Activated T-cell treated with anti-CD3 and anti-CD28 coated beads, Interleukin-2, amount 50 U/mL, for 72 hours (primary cell): ENCODE data around the gene CYTH1. TPM values are rescaled to one million over a fixed set of nuclear protein-coding genes. Genes with fewer than 3 reads are reported as not detected.

Experiments
- ATAC-seq, 2 donors: fragments of 150-1000 bp; cut with Tn5 transposase; replicated peaks in 1 of 2; 2 replicates each; pipeline ENCODE4 v1.10.0; 2021; ENCODE audit warnings: moderate library complexity in 2 of 2, mild to moderate bottlenecking in 1 of 2
- DNase-seq, 2 donors: peaks; one replicate each; pipeline ENCODE4 v3.0.0; 2021 to 2022; ENCODE audit warnings: mixed read lengths in 1 of 2
- H3K27ac Mint-ChIP-seq: one replicate; pipeline ENCODE4 v1.8.0; 2022; ENCODE audit warnings: mild to moderate bottlenecking, moderate library complexity, mixed read lengths
- H3K27me3 Mint-ChIP-seq: one replicate; pipeline ENCODE4 v1.8.0; 2022; ENCODE audit warnings: low read depth, mixed read lengths
- H3K36me3 Mint-ChIP-seq, 2 donors: one replicate each; pipeline ENCODE4 v1.8.0; 2022; ENCODE audit warnings: mixed read lengths in 2 of 2, mild to moderate bottlenecking in 1 of 2; ENCODE audit not compliant: insufficient read depth in 2 of 2
- H3K4me1 Mint-ChIP-seq: one replicate; pipeline ENCODE4 v1.8.0; 2022; ENCODE audit warnings: low read depth, mixed read lengths
- H3K4me3 Mint-ChIP-seq, 2 donors: one replicate each; pipeline ENCODE4 v1.8.0; 2022; ENCODE audit warnings: mild to moderate bottlenecking in 2 of 2, mixed read lengths in 2 of 2, moderate library complexity in 2 of 2
- H3K9me3 Mint-ChIP-seq, 2 donors: one replicate each; pipeline ENCODE4 v1.8.0; 2022; ENCODE audit warnings: mixed read lengths in 2 of 2
- total RNA-seq, 2 donors: library from RNA; stranded (reverse); gene quantifications; one replicate each; pipeline ENCODE4 v1.2.3, GENCODE V29; 2022

The CYTH1 gene
- total RNA-seq, 2 donors from 2014 or later = 163 to 204 TPM

- DNase-seq (no peak), ATAC-seq (no peak)
- Mint-ChIP-seq H3K4me3 (peak overlapping the region in 1 of 2 donors; percentile 58), H3K4me1 (peaks cover 67% of the 10 kb centered on the region), H3K27ac (peak overlapping the region; percentile 93), H3K36me3 (peaks cover 4 to 14% of the 10 kb centered on the region in 2 donors), H3K9me3 (no peaks in the 10 kb centered on the region), H3K27me3 (no peaks in the 10 kb centered on the region)
Observed at GRCh38 chr17:78707923-78708322, 74.2 kb downstream of the CYTH1 start.

- H3K9me3 Mint-ChIP-seq = no peaks in the 10 kb centered on the region
- peak overlapping the region; percentile 67 for H3K27ac Mint-ChIP-seq
- no peak for DNase-seq
- no peak overlapping the region for H3K4me3 Mint-ChIP-seq
- peaks cover 61% of the 10 kb centered on the region for H3K4me1 Mint-ChIP-seq
- no peaks in the 10 kb centered on the region for H3K27me3 Mint-ChIP-seq
- no peak for ATAC-seq
- peaks cover 5 to 15% of the 10 kb centered on the region in 2 donors for H3K36me3 Mint-ChIP-seq
Observed at GRCh38 chr17:78707016-78707415, 75.1 kb downstream of the CYTH1 start.

- ATAC-seq (no peak), DNase-seq (no peak)
- H3K27me3 Mint-ChIP-seq = no peaks in the 10 kb centered on the region
- H3K9me3 Mint-ChIP-seq = no peaks in the 10 kb centered on the region
- peaks cover 7 to 15% of the 10 kb centered on the region in 2 donors for H3K36me3 Mint-ChIP-seq
- H3K4me3 Mint-ChIP-seq = no peak overlapping the region
- H3K4me1 Mint-ChIP-seq = peaks cover 55% of the 10 kb centered on the region
- H3K27ac Mint-ChIP-seq = no peak overlapping the region
Observed at GRCh38 chr17:78706271-78706915, 75.7 kb downstream of the CYTH1 start.

GRCh38 chr17:78705071-78705470 lies 77.0 kb downstream of the CYTH1 start:
- no peak for ATAC-seq
- no peaks in the 10 kb centered on the region for H3K9me3 Mint-ChIP-seq
- no peaks in the 10 kb centered on the region for H3K27me3 Mint-ChIP-seq
- no peak for DNase-seq
- H3K4me3 Mint-ChIP-seq = no peak overlapping the region
- H3K4me1 Mint-ChIP-seq = peaks cover 44% of the 10 kb centered on the region
- peaks cover 9 to 15% of the 10 kb centered on the region in 2 donors for H3K36me3 Mint-ChIP-seq
- H3K27ac Mint-ChIP-seq = peak overlapping the region; percentile 69

- Mint-ChIP-seq H3K4me3 (no peak overlapping the region), H3K27me3 (no peaks in the 10 kb centered on the region), H3K27ac (no peak overlapping the region), H3K9me3 (no peaks in the 10 kb centered on the region), H3K4me1 (peaks cover 39% of the 10 kb centered on the region), H3K36me3 (peaks cover 9 to 17% of the 10 kb centered on the region in 2 donors)
- DNase-seq = no peak
- no peak for ATAC-seq
Observed at GRCh38 chr17:78704594-78704993, 77.5 kb downstream of the CYTH1 start.

GRCh38 chr17:78697554-78698343 lies 84.3 kb downstream of the CYTH1 start:
- Mint-ChIP-seq H3K36me3 (peaks cover 17 to 26% of the 10 kb centered on the region in 2 donors), H3K9me3 (no peaks in the 10 kb centered on the region), H3K27ac (peak overlapping the region; percentile 68), H3K4me1 (peaks cover 6% of the 10 kb centered on the region), H3K4me3 (no peak overlapping the region), H3K27me3 (no peaks in the 10 kb centered on the region)
- ATAC-seq = peak in 1 of 2 donors; percentile 45
- DNase-seq = no peak

- no peak for ATAC-seq
- no peak overlapping the region for H3K4me3 Mint-ChIP-seq
- peak overlapping the region; percentile 68 for H3K27ac Mint-ChIP-seq
- H3K36me3 Mint-ChIP-seq = peaks cover 15 to 31% of the 10 kb centered on the region in 2 donors
- DNase-seq = no peak
- H3K4me1 Mint-ChIP-seq = peaks cover 6% of the 10 kb centered on the region
- H3K27me3 Mint-ChIP-seq = no peaks in the 10 kb centered on the region
- no peaks in the 10 kb centered on the region for H3K9me3 Mint-ChIP-seq
Observed at GRCh38 chr17:78697122-78697521, 85.0 kb downstream of the CYTH1 start.

- H3K27ac Mint-ChIP-seq = peak overlapping the region; percentile 68
Observed at GRCh38 chr17:78696016-78696982, 85.8 kb downstream of the CYTH1 start.

GRCh38 chr17:78694805-78695531 lies 87.1 kb downstream of the CYTH1 start:
- DNase-seq (no peak), ATAC-seq (no peak)
- no peaks in the 10 kb centered on the region for H3K9me3 Mint-ChIP-seq
- H3K27me3 Mint-ChIP-seq = no peaks in the 10 kb centered on the region
- peak overlapping the region; percentile 17 for H3K27ac Mint-ChIP-seq
- peaks cover 9% of the 10 kb centered on the region for H3K4me1 Mint-ChIP-seq
- peaks cover 12 to 39% of the 10 kb centered on the region in 2 donors for H3K36me3 Mint-ChIP-seq
- no peak overlapping the region for H3K4me3 Mint-ChIP-seq

More at GRCh38 chr17:78696016-78696982, 85.8 kb downstream of the CYTH1 start:
- DNase-seq = no peak
- Mint-ChIP-seq H3K4me1 (peaks cover 6% of the 10 kb centered on the region), H3K36me3 (peaks cover 13 to 35% of the 10 kb centered on the region in 2 donors), H3K4me3 (no peak overlapping the region), H3K27me3 (no peaks in the 10 kb centered on the region), H3K9me3 (no peaks in the 10 kb centered on the region)
- no peak for ATAC-seq

GRCh38 chr17:78693346-78694083 lies 88.6 kb downstream of the CYTH1 start:
- DNase-seq = no peak
- no peak for ATAC-seq
- Mint-ChIP-seq H3K36me3 (peaks cover 12 to 38% of the 10 kb centered on the region in 2 donors), H3K4me3 (no peak overlapping the region), H3K27me3 (no peaks in the 10 kb centered on the region), H3K27ac (no peak overlapping the region), H3K4me1 (peaks cover 11% of the 10 kb centered on the region), H3K9me3 (no peaks in the 10 kb centered on the region)

GRCh38 chr17:78692460-78693010 lies 89.5 kb downstream of the CYTH1 start:
- Mint-ChIP-seq H3K4me1 (peaks cover 11% of the 10 kb centered on the region), H3K9me3 (no peaks in the 10 kb centered on the region), H3K27me3 (no peaks in the 10 kb centered on the region), H3K27ac (no peak overlapping the region), H3K36me3 (peaks cover 16 to 41% of the 10 kb centered on the region in 2 donors), H3K4me3 (no peak overlapping the region)
- DNase-seq (no peak), ATAC-seq (no peak)
